GM12878 (cell line): ENCODE data around the gene DGKB. TPM values are rescaled to one million over a fixed set of nuclear protein-coding genes. Genes with fewer than 3 reads are reported as not detected.

Experiments
- ATAC-seq: fragments of 200-7000 bp; cut with Tn5 transposase; 3 replicates; pipeline ENCODE4 v1.9.1; 2020; ENCODE audit warnings: mild to moderate bottlenecking, moderate library complexity
- BruUV-seq: library from RNA; stranded (reverse); fragments of 400-500 nt; replicated peaks from 2 replicates; lab custom pipeline; 2021; lab: Mats Ljungman, UMichigan
- CTCF ChIA-PET: fragments of 300-600 bp; sonication (Branson Sonifier 250); formaldehyde crosslinking; extraction: SDS; loops from one replicate; lab custom pipeline; 2021; ENCODE audit warnings: inconsistent platforms; lab: Yijun Ruan, JAX
- POLR2A ChIA-PET: fragments of 350-600 bp; formaldehyde crosslinking; extraction: SDS; loops from one replicate; lab custom pipeline; 2021; ENCODE audit warnings: inconsistent platforms; lab: Charles Lee
- RAD21 ChIA-PET: fragments of 300-600 bp; sonication (Branson Sonifier 250); formaldehyde crosslinking; loops from one replicate; lab custom pipeline; 2023; ENCODE audit warnings: antibody characterized with exemption; ENCODE audit not compliant: unreplicated experiment; lab: Charles Lee
- SMC1A ChIA-PET: fragments of 300-600 bp; sonication (Branson Sonifier 250); formaldehyde crosslinking; loops from one replicate; lab custom pipeline; 2023; ENCODE audit not compliant: unreplicated experiment, uncharacterized antibody; lab: Charles Lee
- DNase-seq: peaks from one replicate; pipeline ENCODE4 v3.0.0-alpha.2; 2011; ENCODE audit warnings: low read depth, low spot score
- FAIRE-seq: peaks from 3 replicates; lab custom pipeline; 2011; peaks lifted over from hg19 to GRCh38; lab: Jason Lieb, UNC
- H2AFZ ChIP-seq: 2 replicates; pipeline ENCODE4 v1.6.0; 2011; ENCODE audit warnings: low read depth, low read length, control low read depth; ENCODE audit not compliant: control insufficient read depth
- H3K27ac ChIP-seq: 2 replicates; pipeline ENCODE4 v1.5.1; 2011; ENCODE audit warnings: control low read depth; ENCODE audit not compliant: control insufficient read depth, insufficient read depth
- H3K27me3 ChIP-seq, 2 experiments: replicated peaks in 1 of 2; 2 replicates each; pipeline versions ENCODE4 v1.6.0 to v1.6.1; 2011; ENCODE audit warnings: low read length in 1 of 2; ENCODE audit not compliant: control insufficient read depth in 2 of 2, insufficient read depth in 2 of 2
- H3K36me3 ChIP-seq, 2 experiments: 2 replicates each; pipeline ENCODE4 v1.5.1; 2011; ENCODE audit warnings: low read length in 1 of 2; ENCODE audit not compliant: control insufficient read depth in 2 of 2, insufficient read depth in 2 of 2
- H3K4me1 ChIP-seq: 2 replicates; pipeline ENCODE4 v1.6.1; 2011; ENCODE audit warnings: mild to moderate bottlenecking, low read length, moderate library complexity, mixed read lengths; ENCODE audit not compliant: control insufficient read depth, insufficient read depth
- H3K4me2 ChIP-seq: 2 replicates; pipeline ENCODE4 v1.6.0; 2011; ENCODE audit warnings: control low read depth; ENCODE audit not compliant: control insufficient read depth, insufficient read depth
- H3K4me3 ChIP-seq: fragments of 200-600 bp; sonication (generic); 2 replicates; pipeline ENCODE4 v1.5.1; 2016
- H3K79me2 ChIP-seq: 2 replicates; pipeline ENCODE4 v1.6.0; 2011; ENCODE audit warnings: low read length; ENCODE audit not compliant: control insufficient read depth, insufficient read depth
- H3K9ac ChIP-seq: 2 replicates; pipeline ENCODE4 v1.8.0; 2011; ENCODE audit warnings: low read length, control low read depth, mixed read lengths; ENCODE audit not compliant: control insufficient read depth, insufficient read depth
- H3K9me3 ChIP-seq: replicated peaks from 3 replicates; pipeline ENCODE4 v1.5.1; 2011; ENCODE audit warnings: mild to moderate bottlenecking, low read length; ENCODE audit not compliant: control insufficient read depth, insufficient read depth
- H4K20me1 ChIP-seq: 2 replicates; pipeline ENCODE4 v1.6.0; 2011; ENCODE audit not compliant: control insufficient read depth, insufficient read depth
- HSF1 ChIP-seq: fragments of 150-350 bp; IDR thresholded peaks from 2 replicates; pipeline ENCODE4 v1.6.1; 2014; ENCODE audit warnings: mild to moderate bottlenecking, low read depth, low read length
- NFYA ChIP-seq: IDR thresholded peaks from 2 replicates; pipeline ENCODE4 v1.6.1; 2011; ENCODE audit warnings: low read depth, mild to moderate bottlenecking, low read length, improper control_type of control experiment, borderline replicate concordance
- PRDM15 ChIP-seq: fragments of 450-650 bp; formaldehyde crosslinking; IDR thresholded peaks from 2 replicates; pipeline ENCODE4 v1.4.0; 2020; ENCODE audit warnings: mild to moderate bottlenecking, moderate library complexity
- SMAD5 ChIP-seq: IDR thresholded peaks from 2 replicates; pipeline ENCODE4 v1.6.1; 2016; ENCODE audit warnings: antibody characterized with exemption, low read depth
- ZBTB4 ChIP-seq: fragments of 450-650 bp; formaldehyde crosslinking; IDR thresholded peaks from 2 replicates; pipeline ENCODE4 v1.4.0; 2022; ENCODE audit warnings: mild to moderate bottlenecking, moderate library complexity
- ZBTB40 ChIP-seq: fragments of 450-650 bp; IDR thresholded peaks from 2 replicates; pipeline ENCODE4 v1.6.1; 2016; ENCODE audit warnings: mild to moderate bottlenecking, moderate library complexity, borderline replicate concordance
- WGBS: methylation state at CpG from one replicate; pipeline ENCODE4 v1.1.6; 2016; ENCODE audit warnings: low lambda C conversion rate; ENCODE audit not compliant: insufficient replicate concordance, insufficient coverage; ENCODE audit errors: missing lambda C conversion rate; 5-methylcytosine and 5-hydroxymethylcytosine counted together
- in situ Hi-C: fragments of 300-500 bp; cut with MboI; formaldehyde crosslinking; loops from 9 replicates; pipeline ENCODE4 v1.14.3; 2018; ENCODE audit warnings: mixed read lengths
- intact Hi-C: fragments of 100-400 bp; cut with micrococcal nuclease; formaldehyde crosslinking; loops from one replicate; pipeline ENCODE4 v1.14.2; 2022; ENCODE audit not compliant: unreplicated experiment
- polyA plus RNA-seq, 11 experiments: library from polyadenylated mRNA; depleted of rRNA in 4 of 11; unstranded in 6 of 11; stranded (reverse) in 5 of 11; fragments of >200 nt; fragmentation: Nextera tagmentation in 4 of 11; fragmentation: Illumina TruSeq in 1 of 11; extraction: Ambion mirVana in 4 of 11; extraction: Trizol in 1 of 11; gene quantifications; 1 replicate in 1 of 11; 2 replicates in 10 of 11; pipeline versions ENCODE4 v1.2.1 to v1.2.3, GENCODE V29; 2011 to 2016; ENCODE audit warnings: inconsistent platforms in 2 of 11, missing spikeins in 2 of 11, low read depth in 1 of 11
- total RNA-seq, 4 experiments: library from RNA; depleted of rRNA in 3 of 4; stranded (reverse); fragments of >200 nt in 3 of 4; fragmentation: Illumina TruSeq in 1 of 4; extraction: Trizol in 1 of 4; gene quantifications; 2 replicates each; pipeline versions ENCODE4 v1.2.1 to v1.2.3, GENCODE V29; 2013 to 2021
- TF ChIP-seq, protein P1 (sequence below), 3 experiments: IDR thresholded peaks in 2 of 3; conservative IDR thresholded peaks in 1 of 3; 2 replicates each; pipeline ENCODE4 v1.5.1; 2011; ENCODE audit warnings: low read depth in 3 of 3, low read length in 3 of 3, mild to moderate bottlenecking in 3 of 3, control low read depth in 2 of 3, moderate library complexity in 2 of 3, inconsistent platforms in 1 of 3, mixed read lengths in 1 of 3; ENCODE audit not compliant: control insufficient read depth in 2 of 3, insufficient read depth in 1 of 3; ENCODE audit errors: extremely low read depth in 1 of 3

Gene DGKB
- total and polyA plus RNA-seq, 10 of the 15 experiments (the other 5 are each of a cell fraction or from before 2014, with no cell fraction given): 0.02 to 0.10 (median 0.04) TPM; not detected in 6

DNA sequence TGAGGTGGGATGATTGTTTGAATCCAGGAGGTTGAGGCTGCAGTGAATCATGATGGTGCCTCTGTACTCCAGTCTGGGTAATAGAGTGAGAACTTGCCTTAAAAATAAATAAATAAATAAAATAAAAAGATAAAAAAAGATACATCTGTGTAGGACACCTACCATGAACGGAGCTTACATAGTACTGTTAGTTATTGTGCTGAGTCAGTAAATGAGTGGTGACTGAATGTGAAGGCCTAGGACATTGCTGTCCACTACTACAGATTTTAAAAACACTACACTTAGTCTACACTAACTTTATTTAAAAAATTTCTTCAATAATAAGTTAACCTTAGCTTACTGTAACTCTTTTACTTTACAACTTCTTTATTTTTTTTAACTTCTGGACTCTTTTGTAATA lies 806.4 kb downstream of the DGKB start:
- no peak overlapping the region for H3K4me2 ChIP-seq
- no peaks in the 10 kb centered on the region for H3K36me3 ChIP-seq
- RAD21 ChIA-PET: no interaction called here
- H3K4me1 ChIP-seq: no peaks in the 10 kb centered on the region
- BruUV-seq: no TSS peak
- in situ Hi-C loops (no loop called here), intact Hi-C loops (no loop called here)
- no peaks in the 10 kb centered on the region for H3K27me3 ChIP-seq
- no peak for DNase-seq
- CTCF ChIA-PET: interaction anchor here (0.6 kb wide), 1 partner anchor 48 kb away, joined by 3 read pairs; no protein-coding TSS in a partner anchor
- WGBS: 0% methylated on average over 1 of the region's 1 CpG
- H3K27ac ChIP-seq: no peak overlapping the region
- POLR2A ChIA-PET: no interaction called here
- H3K9ac ChIP-seq: no peak overlapping the region
- H3K79me2 ChIP-seq: no peaks in the 10 kb centered on the region
- SMC1A ChIA-PET: no interaction called here
- FAIRE-seq: no peak
- no peak for ATAC-seq
- no peaks in the 10 kb centered on the region for H3K9me3 ChIP-seq
- no peak overlapping the region for H3K4me3 ChIP-seq
- no peaks in the 10 kb centered on the region for H4K20me1 ChIP-seq
- H2AFZ ChIP-seq: no peak overlapping the region
- TF ChIP-seq ZBTB40 (no peak), PRDM15 (no peak), SMAD5 (no peak), HSF1 (no peak), ZBTB4 (no peak), NFYA (no peak)
- TF ChIP-seq, protein P1, sequence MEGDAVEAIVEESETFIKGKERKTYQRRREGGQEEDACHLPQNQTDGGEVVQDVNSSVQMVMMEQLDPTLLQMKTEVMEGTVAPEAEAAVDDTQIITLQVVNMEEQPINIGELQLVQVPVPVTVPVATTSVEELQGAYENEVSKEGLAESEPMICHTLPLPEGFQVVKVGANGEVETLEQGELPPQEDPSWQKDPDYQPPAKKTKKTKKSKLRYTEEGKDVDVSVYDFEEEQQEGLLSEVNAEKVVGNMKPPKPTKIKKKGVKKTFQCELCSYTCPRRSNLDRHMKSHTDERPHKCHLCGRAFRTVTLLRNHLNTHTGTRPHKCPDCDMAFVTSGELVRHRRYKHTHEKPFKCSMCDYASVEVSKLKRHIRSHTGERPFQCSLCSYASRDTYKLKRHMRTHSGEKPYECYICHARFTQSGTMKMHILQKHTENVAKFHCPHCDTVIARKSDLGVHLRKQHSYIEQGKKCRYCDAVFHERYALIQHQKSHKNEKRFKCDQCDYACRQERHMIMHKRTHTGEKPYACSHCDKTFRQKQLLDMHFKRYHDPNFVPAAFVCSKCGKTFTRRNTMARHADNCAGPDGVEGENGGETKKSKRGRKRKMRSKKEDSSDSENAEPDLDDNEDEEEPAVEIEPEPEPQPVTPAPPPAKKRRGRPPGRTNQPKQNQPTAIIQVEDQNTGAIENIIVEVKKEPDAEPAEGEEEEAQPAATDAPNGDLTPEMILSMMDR (IDR thresholded peaks at IDR 0.05 in 2 of 3, conservative IDR thresholded peaks at IDR 0.05 in 1 of 3; ENCODE audit: control insufficient read depth in 2 of 3, extremely low read depth in 1 of 3, insufficient read depth in 1 of 3, low read depth in 3 of 3, low read length in 3 of 3): no peak
